Vagina (tissue), 2 donors: ENCODE data around the gene PPP2R2B. TPM values are rescaled to one million over a fixed set of nuclear protein-coding genes. Genes with fewer than 3 reads are reported as not detected.

Experiments
- DNase-seq, 2 donors: peaks; one replicate each; pipeline ENCODE4 v3.0.0-alpha.2; 2017; ENCODE audit errors: extremely low spot score in 2 of 2
- H3K27ac ChIP-seq: fragments of 200-600 bp; sonication (generic); one replicate; pipeline ENCODE4 v1.5.1; 2019
- H3K27me3 ChIP-seq: fragments of 200-600 bp; sonication (generic); one replicate; pipeline ENCODE4 v1.5.1; 2019
- H3K36me3 ChIP-seq, 2 donors: fragments of 200-600 bp; sonication (generic); one replicate each; pipeline ENCODE4 v1.5.1; 2017 to 2019
- H3K4me1 ChIP-seq: fragments of 200-600 bp; sonication (generic); one replicate; pipeline ENCODE4 v1.5.1; 2019
- H3K4me3 ChIP-seq, 2 donors: fragments of 200-600 bp; sonication (generic); 1 replicate in 1 of 2; 2 replicates in 1 of 2; pipeline ENCODE4 v1.5.1; 2016 to 2019
- H3K9me3 ChIP-seq: fragments of 200-600 bp; sonication (generic); one replicate; pipeline ENCODE4 v1.5.1; 2019
- CTCF ChIP-seq, 3 experiments: fragments of 450-650 bp in 2 of 3; fragments of 200-600 bp in 1 of 3; sonication (generic) in 1 of 3; IDR thresholded peaks; one replicate each; pipeline ENCODE4 v1.5.1; 2017 to 2019; ENCODE audit warnings: antibody characterized with exemption in 3 of 3, mild to moderate bottlenecking in 2 of 3, moderate library complexity in 2 of 3
- POLR2A ChIP-seq, 2 donors: fragments of 450-650 bp; IDR thresholded peaks; one replicate each; pipeline ENCODE4 v1.6.1; 2017; ENCODE audit warnings: antibody characterized with exemption in 2 of 2, mild to moderate bottlenecking in 2 of 2, moderate library complexity in 2 of 2
- POLR2AphosphoS5 ChIP-seq, 2 donors: sonication (generic); formaldehyde crosslinking; IDR thresholded peaks; one replicate each; pipeline ENCODE4 v1.9.0; 2017; ENCODE audit warnings: antibody characterized with exemption in 2 of 2, mild to moderate bottlenecking in 2 of 2, low read depth in 1 of 2; ENCODE audit not compliant: insufficient read depth in 1 of 2
- intact Hi-C: fragments of 100-400 bp; cut with DNase I; formaldehyde crosslinking; loops from one replicate; pipeline ENCODE4 v1.15.1; 2023
- total RNA-seq: library from RNA; depleted of rRNA; stranded (reverse); fragments of >200 nt; gene quantifications from one replicate; pipeline ENCODE4 v1.2.3, GENCODE V29; 2016

The PPP2R2B gene
- total RNA-seq, 1 donor from 2014 or later, result 6.6 TPM

GRCh38 chr5:146754621-146755020 lies 123.9 kb downstream of the PPP2R2B start:
- H3K36me3 ChIP-seq, result no peaks in the 10 kb centered on the region
- H3K27me3 ChIP-seq, result no peaks in the 10 kb centered on the region
- intact Hi-C loops, result no loop called here
- H3K4me1 ChIP-seq, result peaks cover 4% of the 10 kb centered on the region
- no peaks in the 10 kb centered on the region for H3K9me3 ChIP-seq
- no peak for TF ChIP-seq CTCF (IDR thresholded peaks at IDR 0.05)
- TF ChIP-seq POLR2AphosphoS5 (IDR thresholded peaks at IDR 0.05; ENCODE audit: insufficient read depth in 1 of 2, low read depth in 1 of 2), result no peak
- TF ChIP-seq POLR2A (IDR thresholded peaks at IDR 0.05), result no peak
- no peak for DNase-seq
- H3K4me3 ChIP-seq, result no peak overlapping the region
- no peak overlapping the region for H3K27ac ChIP-seq

- Histone ChIP-seq H3K27me3 (no peaks in the 10 kb centered on the region), H3K36me3 (no peaks in the 10 kb centered on the region), H3K27ac (no peak overlapping the region), H3K9me3 (no peaks in the 10 kb centered on the region), H3K4me1 (no peaks in the 10 kb centered on the region), H3K4me3 (no peak overlapping the region)
- intact Hi-C loops, result no loop called here
- DNase-seq, result no peak
- no peak for TF ChIP-seq POLR2A (IDR thresholded peaks at IDR 0.05)
- no peak for TF ChIP-seq POLR2AphosphoS5 (IDR thresholded peaks at IDR 0.05; ENCODE audit: insufficient read depth in 1 of 2, low read depth in 1 of 2)
- TF ChIP-seq CTCF (IDR thresholded peaks at IDR 0.05), result no peak
Measured at GRCh38 chr5:146753641-146754040, 124.9 kb downstream of the PPP2R2B start.

GRCh38 chr5:146751781-146752401 lies 126.7 kb downstream of the PPP2R2B start:
- no peaks in the 10 kb centered on the region for H3K4me1 ChIP-seq
- no peak for DNase-seq
- no peak for TF ChIP-seq CTCF (IDR thresholded peaks at IDR 0.05)
- TF ChIP-seq POLR2A (IDR thresholded peaks at IDR 0.05), result no peak
- no peak for TF ChIP-seq POLR2AphosphoS5 (IDR thresholded peaks at IDR 0.05; ENCODE audit: insufficient read depth in 1 of 2, low read depth in 1 of 2)
- no peaks in the 10 kb centered on the region for H3K36me3 ChIP-seq
- no peak overlapping the region for H3K27ac ChIP-seq
- intact Hi-C loops, result no loop called here
- no peak overlapping the region for H3K4me3 ChIP-seq
- no peaks in the 10 kb centered on the region for H3K27me3 ChIP-seq
- no peaks in the 10 kb centered on the region for H3K9me3 ChIP-seq

GRCh38 chr5:146751054-146751453 lies 127.5 kb downstream of the PPP2R2B start:
- Histone ChIP-seq H3K4me3 (no peak overlapping the region), H3K36me3 (no peaks in the 10 kb centered on the region), H3K9me3 (no peaks in the 10 kb centered on the region), H3K27me3 (no peaks in the 10 kb centered on the region), H3K4me1 (no peaks in the 10 kb centered on the region), H3K27ac (no peak overlapping the region)
- intact Hi-C loops, result no loop called here
- DNase-seq, result no peak
- no peak for TF ChIP-seq POLR2A (IDR thresholded peaks at IDR 0.05)
- TF ChIP-seq CTCF (IDR thresholded peaks at IDR 0.05), result no peak
- no peak for TF ChIP-seq POLR2AphosphoS5 (IDR thresholded peaks at IDR 0.05; ENCODE audit: insufficient read depth in 1 of 2, low read depth in 1 of 2)

- Histone ChIP-seq H3K9me3 (no peaks in the 10 kb centered on the region), H3K4me3 (no peak overlapping the region), H3K27ac (no peak overlapping the region), H3K27me3 (no peaks in the 10 kb centered on the region), H3K4me1 (no peaks in the 10 kb centered on the region), H3K36me3 (no peaks in the 10 kb centered on the region)
- TF ChIP-seq POLR2A (IDR thresholded peaks at IDR 0.05) (no peak), POLR2AphosphoS5 (IDR thresholded peaks at IDR 0.05; ENCODE audit: insufficient read depth in 1 of 2, low read depth in 1 of 2) (no peak), CTCF (IDR thresholded peaks at IDR 0.05) (no peak)
- intact Hi-C loops, result no loop called here
- no peak for DNase-seq
Measured at GRCh38 chr5:146748533-146748932, 130.0 kb downstream of the PPP2R2B start.
